A549 treated with CpdA at 1 μM for 4 hours (cell line): ENCODE data around the gene DNAJA1. TPM values are rescaled to one million over a fixed set of nuclear protein-coding genes. Genes with fewer than 3 reads are reported as not detected.

Experiments
- total RNA-seq: library from RNA; stranded (reverse); fragments of 200-300 nt; extraction: Qiagen RNA extraction; gene quantifications from 5 replicates; pipeline ENCODE4 v1.2.3, GENCODE V29; 2022; ENCODE audit warnings: low read depth

Gene DNAJA1
- 277 to 331 TPM (median 302 TPM) in 5 replicates for total RNA-seq

DNA sequence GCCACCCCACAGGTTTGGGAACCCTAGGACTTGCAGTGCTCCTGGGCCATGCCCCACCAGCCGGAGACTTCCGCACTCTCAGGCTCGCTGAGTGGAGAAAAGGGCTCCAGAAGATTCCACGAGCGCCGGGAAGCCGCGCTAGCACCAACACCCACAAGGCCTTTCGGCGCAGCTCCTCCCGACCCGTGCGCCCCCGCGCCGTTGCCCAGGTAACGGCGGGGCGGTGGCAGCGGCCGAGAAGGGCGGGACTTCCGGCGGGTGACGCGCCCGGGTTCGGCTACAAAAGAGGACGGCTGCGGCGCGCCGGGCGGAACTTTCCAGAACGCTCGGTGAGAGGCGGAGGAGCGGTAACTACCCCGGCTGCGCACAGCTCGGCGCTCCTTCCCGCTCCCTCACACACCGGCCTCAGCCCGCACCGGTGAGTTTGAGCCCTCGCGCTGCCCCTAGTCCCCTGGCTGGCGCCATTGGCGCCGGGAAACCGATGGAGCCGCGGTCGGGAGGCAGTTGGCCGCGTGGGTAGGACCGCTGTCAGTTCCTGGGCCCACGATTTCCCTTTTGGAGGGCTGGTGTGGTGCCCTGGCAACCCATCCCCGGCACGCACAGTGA is at the start of gene DNAJA1:
DNAJA1 (plus strand) TSS at position 308 of the 606 bp plus-strand sequence. CDS start 1,212 bp downstream, outside the sequence.

DNA sequence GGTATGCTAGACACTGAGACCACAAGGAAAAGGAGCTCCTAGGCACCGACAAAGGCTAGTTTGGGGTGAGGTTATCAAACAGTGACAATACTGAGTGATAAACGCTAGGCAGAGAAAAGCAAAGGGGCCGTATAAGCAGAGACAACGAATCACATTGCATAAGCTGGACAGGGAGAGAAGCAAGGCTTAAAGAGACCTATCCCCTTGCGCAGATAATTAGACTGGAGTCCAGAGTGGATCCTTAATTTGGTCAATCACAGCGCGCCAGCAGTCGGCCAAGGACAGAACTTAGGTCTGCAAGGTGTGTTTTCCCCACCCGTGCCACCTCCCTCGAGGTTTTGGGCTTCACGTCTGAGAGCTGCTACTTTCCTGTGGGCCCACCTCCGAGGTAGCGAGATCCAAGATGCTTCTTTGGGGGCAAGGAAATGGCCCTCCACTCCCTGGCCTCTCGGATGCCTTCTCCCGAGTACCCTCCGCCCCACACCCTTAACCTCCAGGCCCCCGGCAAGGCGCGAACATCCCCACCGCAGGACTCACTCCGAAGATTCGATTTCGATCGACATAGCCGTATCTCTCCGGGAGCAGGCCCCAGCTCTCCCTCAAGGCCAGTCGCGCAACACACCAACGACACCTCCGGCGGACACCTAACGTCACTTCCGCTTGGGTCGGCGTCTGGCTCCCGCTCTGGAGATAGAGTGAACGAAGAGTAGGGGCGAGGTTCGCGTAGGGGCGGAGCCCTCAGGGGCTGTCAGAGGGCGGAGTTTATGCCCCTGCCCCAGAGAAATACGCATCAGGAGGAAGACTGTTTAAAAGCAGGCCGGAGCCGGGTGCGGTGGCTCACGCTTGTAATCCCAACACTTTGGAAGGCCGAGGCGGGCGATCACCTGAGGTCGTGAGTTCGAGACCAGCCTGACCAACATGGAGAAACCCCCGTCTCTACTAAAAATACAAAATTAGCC is 51.3 kb downstream of the DNAJA1 start, which contains the start of gene SMU1:
SMU1 (minus strand) TSS at position 629 of the 959 bp plus-strand sequence; CDS start at position 563, 66 bp downstream.

Other genes starting within 250 kb of the DNAJA1 start
- gene TMEM215, start 241.7 kb upstream of the DNAJA1 start, total RNA-seq = not detected in 5 replicates
- gene APTX, start 23.6 kb upstream of the DNAJA1 start, total RNA-seq = 39.9 to 52.6 TPM (median 42.4 TPM) in 5 replicates
- gene SMU1, start 51.4 kb downstream of the DNAJA1 start, total RNA-seq = 19.6 to 23.6 TPM (median 20.2 TPM) in 5 replicates
- 140 to 180 TPM (median 163 TPM) in 5 replicates for gene B4GALT1, start 142.1 kb downstream of the DNAJA1 start, total RNA-seq
- gene SPINK4, start 214.9 kb downstream of the DNAJA1 start, total RNA-seq = not detected in 5 replicates
- 134 to 164 TPM (median 143 TPM) in 5 replicates for gene BAG1, start 239.4 kb downstream of the DNAJA1 start, total RNA-seq
- 72.5 to 90.6 TPM (median 83.3 TPM) in 5 replicates for gene CHMP5, start 239.8 kb downstream of the DNAJA1 start, total RNA-seq